HPDE6-E6E7 (cell line): ENCODE data around the gene AP1S1.
A peak's percentile ranks its signal among the peaks of the same experiment; 100 is the strongest.

Source experiments
- DNase-seq: peaks from one replicate; pipeline ENCODE4 v3.0.0; 2011; ENCODE audit warnings: missing footprints; ENCODE audit errors: extremely low spot score

AP1S1 gene

GRCh38 chr7:101159696-101160674 lies 5.7 kb downstream of the AP1S1 start:
- peak; percentile 71 for DNase-seq

DNA sequence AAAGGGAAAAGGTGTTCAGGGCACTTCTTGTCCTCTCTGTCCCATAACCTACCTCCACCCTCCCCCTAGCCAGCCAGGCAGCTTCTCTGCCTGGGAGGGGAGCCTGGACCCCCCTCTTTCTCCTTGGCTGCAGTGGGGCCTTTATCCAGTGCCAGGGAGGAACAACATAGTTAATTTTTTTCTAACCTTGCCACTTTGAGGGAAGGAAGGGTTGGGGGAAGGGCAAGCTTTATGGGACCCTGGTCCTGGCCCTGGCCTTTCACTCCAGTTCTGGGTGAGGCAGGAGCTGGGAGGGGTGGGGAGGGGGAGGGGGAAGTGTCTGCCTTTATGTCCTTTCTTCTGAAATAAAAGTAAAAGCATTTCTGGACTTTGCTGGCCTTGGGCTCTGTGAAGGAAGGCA lies 6.6 kb downstream of the AP1S1 start:
- no peak for DNase-seq

DNA sequence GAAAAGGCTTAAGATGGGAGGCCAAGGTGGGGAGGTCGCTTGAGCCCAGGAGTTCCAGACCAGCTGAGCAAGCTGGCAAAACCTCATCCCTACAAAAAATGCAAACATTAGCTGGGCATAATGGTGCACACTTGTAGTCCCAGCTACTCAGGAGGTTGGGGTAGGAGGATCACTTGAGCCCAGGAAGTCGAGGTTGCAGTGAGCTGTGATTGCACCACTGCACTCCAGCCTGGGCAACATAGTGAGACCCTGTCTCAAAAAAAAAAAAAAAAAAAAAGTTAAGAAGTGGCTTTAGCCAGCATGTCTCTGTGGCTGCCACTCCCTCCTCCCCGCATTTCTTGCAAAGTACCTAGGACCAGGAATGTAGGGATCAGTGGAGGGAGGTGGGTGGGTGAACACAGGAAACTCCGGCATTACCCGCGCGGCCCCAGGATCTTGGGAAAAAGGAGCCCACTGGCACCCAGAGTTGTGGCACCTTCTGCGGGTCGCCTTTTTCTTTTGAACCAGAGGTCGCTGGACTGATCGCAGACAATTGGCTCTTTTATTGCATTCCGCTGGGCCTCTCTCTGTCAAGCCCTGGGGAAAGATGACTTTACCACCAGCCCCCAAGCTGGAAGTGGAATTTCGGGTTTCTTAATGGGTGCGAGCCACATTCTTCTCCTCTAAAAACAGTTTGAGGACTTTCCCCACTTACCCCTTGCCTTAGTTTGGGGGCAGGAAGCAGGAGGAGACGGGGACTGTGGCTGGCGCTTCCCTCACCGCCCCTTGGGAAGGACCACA lies 7.6 kb downstream of the AP1S1 start:
- DNase-seq = no peak

- DNase-seq = peak; percentile 66
Observed at GRCh38 chr7:101162551-101163278, 8.4 kb downstream of the AP1S1 start.

DNA sequence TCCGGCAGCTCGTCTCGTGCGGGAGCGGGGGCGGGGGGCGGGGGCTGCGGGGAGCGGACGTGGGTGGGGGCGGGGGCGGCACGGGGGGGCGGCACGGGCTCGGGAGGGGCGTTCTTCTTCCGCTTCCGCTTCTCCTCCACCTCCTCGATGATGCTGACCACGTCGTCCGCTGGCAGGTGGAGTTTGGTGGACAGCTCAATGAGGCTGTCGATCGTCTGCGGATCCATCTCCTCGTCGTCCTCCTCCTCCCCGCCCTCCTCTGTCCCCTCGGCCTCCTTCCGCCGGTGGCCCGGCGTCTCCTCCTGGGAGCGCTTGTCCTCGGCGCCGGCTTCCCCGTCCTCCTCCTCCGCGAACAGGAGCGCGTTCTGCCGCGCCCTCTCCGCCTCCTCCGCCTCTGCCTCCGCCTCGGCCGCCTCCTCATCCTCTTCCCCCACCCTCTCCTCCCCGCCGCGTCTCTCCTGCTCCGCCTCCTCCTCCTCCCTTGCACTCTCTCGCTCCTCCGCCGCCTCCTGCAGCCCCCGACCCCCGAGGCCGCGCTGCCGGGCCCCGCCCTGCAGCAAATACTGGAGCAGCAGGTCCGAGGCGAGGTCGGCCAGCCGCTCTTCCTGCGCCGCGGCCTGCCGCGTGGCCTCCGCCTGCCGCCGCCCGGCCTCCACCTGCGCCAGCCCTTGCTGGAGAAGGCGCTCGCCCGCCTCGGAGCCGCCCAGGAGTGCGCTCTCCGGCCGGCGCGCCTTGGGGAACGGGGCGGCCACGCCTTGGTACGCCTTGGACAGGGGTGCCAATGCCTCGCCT lies 9.2 kb downstream of the AP1S1 start:
- DNase-seq = no peak

DNA sequence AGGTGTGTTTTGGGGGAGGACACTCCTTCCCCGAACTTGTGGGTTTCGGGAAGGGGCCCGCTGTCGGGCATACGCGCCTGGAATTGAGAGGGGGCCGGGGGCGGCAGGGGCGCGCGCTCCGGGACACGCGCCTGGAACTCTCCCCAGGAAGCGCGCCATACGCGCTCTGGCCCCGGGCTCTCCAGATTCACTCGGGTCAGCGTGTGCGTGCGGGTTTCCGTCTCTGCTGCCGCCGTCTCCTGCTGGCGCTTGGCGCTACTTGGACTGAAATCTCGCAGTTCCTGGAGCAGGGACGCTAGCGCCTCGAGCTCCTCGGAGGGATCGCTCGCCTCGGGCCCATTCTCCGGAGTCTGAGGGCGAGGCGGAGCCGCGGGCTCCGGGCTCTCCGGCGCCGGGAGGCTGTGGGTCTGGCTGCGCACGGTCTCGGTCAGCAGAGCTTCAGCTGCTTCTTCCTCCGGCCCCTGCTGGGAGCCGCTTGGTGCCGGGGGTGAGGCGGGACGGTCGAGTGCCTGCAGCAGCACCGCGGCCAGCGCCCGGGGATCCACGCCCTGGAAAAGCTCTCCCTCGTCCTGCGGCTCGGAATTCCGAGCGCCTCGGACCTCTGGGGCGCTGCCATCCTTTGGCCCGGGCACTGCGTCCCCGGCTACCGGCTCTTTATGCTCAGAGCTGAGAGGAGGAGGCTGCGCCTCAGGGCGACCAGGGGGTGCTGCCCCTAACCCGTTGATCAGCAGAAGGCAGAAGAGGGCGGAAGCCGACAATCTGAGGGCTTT lies 10.0 kb downstream of the AP1S1 start:
- no peak for DNase-seq

- peak; percentile 91 for DNase-seq
Observed at GRCh38 chr7:101165075-101165957, 11.0 kb downstream of the AP1S1 start, which contains the start of gene VGF. Gene VGF (minus strand): TSS chr7:101165569. CDS start chr7:101164843, 726 bp downstream.

DNA sequence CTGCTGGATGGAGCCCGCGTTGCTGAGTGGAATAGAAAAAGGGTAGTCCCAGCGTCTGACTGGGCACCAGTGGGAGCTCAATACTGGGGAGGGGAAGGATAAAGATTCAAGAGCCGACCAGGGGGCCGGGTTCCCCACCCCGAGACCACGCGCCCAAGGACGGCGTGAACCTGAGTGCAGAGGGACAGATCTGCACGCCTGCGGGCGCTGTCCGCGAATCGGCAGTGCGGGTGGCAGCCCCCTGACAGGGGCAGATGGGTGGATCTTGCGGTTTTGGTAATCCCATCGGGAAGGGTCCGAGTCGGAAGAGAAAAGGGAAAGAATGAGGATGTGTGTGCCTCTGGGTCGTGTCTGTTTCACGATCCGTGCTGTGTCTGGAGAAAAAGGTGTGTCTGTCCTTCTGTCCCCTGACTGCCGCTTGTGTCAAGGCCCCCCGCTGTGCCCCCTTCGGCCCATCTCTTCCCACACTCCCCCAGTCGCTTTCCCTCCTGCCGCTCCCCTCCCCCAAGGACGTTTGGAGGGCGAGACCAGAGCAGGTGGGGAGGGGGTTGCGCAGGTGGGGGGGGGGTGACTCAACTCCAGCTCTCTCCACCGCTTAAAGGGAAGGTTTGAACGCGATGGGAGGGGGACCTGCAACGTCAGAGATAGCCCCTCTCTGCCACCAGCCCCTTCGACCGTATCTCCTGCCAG lies 11.8 kb downstream of the AP1S1 start:
- DNase-seq = no peak

DNA sequence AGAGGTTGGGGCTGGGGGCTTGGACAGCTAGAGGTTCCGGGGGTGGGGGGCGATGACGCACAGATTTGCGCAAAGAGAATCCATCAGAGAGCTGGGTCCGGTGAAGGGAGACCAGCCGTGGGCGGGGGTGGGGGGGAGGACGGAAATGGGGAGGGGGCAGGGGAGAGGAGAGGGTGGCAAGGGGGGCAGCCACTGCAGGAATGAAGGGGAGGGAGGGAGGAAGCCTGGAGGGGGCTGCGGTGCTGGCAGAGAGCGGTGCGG lies 12.3 kb downstream of the AP1S1 start:
- DNase-seq = no peak

GRCh38 chr7:101166909-101167644 lies 12.8 kb downstream of the AP1S1 start:
- no peak for DNase-seq

DNA sequence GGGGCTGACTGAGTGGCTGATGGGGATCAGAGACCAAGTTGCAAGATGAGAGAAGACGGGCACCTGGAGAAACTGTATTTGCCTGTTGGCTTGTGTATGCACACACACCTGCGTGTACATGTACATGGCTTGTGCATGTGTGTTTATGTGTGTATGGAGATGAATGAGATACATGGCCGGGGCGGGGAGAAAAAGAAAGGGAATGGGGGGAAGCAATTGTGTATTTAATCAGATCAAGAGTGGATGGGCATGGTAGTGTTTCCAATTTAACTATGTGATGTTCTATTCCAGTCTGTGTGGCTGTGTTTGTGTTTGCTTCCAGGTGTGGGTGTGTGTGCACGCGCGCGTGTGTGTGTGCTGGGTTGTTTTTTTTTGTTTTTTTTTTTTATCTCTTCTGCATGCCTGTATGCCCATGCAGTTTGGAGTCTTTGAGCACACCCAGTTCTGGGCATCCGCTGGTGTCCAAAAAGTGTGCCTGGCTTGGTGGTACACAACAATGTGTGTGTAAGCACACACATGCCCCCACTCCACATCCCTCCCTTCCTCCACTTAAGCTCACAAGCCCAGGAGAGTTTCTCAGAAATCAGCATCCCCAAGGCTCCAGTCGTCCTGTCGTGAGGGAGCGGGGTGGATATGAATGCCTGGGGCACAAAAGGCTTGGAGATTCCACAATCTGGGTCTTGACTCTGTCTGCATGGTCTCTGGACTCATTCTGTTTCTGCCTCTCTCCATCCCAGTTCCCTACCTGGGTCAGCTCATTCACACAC lies 13.6 kb downstream of the AP1S1 start:
- no peak for DNase-seq

DNA sequence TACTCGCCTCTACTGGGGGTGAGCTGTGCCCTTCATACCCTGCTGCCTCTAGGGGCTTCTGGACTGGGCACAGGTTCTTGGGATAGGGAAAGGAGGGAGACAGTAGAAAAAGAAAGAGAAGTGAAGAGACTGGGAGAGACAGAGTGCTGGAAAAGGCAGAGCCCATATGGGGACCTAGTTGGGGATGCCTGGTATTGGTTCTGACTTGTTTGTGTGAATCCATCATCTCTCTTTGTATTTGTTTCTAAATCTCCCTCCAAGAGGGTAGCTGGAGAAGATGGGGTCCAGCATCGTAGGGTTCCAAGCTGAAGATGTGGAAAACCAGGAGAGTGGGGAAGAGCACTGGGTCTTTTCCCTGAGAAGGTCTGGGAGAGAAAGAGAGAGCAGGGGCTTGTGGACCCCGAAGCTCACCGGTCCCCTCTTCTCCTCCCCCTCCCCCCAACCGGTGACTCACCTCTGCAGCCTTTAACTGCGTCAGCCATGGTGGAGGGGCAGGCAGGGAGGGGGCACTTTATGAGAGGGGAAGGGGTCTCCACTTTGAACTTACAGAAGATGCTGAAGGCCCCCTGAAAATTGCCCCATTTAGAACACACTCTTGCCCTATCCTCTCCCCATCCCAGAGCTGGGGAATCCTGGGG lies 14.3 kb downstream of the AP1S1 start:
- no peak for DNase-seq

DNA sequence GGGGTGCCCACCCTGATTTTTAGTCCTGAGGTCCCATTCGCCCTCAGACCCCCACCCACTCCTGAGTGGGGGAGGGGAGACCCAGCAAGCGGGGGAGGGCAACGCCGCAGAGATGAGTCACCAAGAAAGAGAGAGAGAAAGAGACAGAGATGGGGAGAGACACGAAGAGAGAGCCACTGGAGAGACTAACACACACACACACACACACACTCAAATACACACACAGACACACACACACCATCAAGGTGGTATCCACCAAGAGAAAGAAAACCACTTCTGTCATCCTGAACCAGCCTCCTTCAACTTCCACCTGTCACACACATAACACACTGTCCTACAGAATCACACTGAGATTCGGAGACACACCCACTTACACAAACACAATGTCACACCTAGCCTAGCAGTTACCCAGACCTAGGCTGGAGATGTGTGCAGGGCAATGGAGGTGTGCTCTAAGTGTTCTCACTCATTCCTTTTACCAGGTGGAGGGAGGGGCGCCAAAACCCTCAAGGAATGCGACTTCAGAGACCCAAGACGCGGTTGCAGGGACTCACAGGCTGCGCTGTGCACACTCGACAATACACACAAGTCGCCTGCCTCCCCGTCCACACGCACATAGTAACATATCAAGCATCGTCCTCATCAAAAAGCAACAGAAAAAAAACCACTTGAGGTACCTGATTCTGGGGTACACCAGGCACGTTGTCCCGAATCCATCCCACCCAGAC lies 15.0 kb downstream of the AP1S1 start:
- DNase-seq = no peak

DNA sequence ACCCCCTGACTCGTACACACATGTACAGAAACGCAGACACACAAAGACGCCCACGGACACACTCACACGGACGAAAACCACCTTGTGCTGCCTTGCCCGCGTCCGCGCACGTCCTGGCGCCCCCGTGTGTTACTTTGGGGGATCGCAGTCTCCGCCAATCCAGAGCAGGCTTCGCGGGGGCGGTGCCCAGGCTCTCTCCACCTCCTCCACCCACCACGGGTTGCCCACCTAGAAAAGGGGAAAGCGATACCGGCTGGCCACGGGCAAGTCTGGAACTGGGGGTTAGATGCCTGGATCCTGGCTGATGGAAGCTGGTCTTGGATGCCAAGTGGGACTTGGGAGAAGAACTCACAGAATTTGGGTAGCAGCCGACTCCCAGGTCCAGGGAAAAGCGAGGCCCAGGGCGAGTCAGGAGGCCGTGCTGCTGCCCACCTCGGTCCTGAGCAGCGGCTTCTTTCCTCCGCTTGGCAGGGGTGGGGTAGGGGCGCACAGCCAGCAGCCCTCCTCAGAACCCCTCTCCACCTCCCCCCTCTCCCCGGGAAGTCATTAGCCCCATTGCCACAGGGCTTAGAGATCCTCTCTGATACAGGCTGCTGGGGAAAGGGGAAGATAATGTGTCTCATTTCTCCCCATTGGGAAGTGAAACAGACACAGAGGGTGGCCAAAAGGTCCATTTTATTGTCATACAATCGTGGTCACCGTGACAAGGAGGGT lies 15.7 kb downstream of the AP1S1 start:
- DNase-seq = no peak

GRCh38 chr7:101170617-101171441 lies 16.6 kb downstream of the AP1S1 start:
- DNase-seq = no peak
